Fibroblast of lung (primary cell): ENCODE results near the gene PKHD1.

Source experiments
- EZH2 ChIP-seq: IDR thresholded peaks from 2 replicates; pipeline ENCODE4 v1.5.1; 2012; ENCODE audit warnings: low read length, control low read depth, mild to moderate bottlenecking; ENCODE audit errors: missing control alignments
- TF ChIP-seq, protein P1 (sequence below), 2 donors: IDR thresholded peaks in 1 of 2; conservative IDR thresholded peaks in 1 of 2; 1 replicate in 1 of 2; 2 replicates in 1 of 2; pipeline ENCODE4 v1.5.1; 2011 to 2012; ENCODE audit warnings: low read length in 2 of 2, control low read depth in 1 of 2, inconsistent platforms in 1 of 2, low read depth in 1 of 2, mild to moderate bottlenecking in 1 of 2

DNA sequence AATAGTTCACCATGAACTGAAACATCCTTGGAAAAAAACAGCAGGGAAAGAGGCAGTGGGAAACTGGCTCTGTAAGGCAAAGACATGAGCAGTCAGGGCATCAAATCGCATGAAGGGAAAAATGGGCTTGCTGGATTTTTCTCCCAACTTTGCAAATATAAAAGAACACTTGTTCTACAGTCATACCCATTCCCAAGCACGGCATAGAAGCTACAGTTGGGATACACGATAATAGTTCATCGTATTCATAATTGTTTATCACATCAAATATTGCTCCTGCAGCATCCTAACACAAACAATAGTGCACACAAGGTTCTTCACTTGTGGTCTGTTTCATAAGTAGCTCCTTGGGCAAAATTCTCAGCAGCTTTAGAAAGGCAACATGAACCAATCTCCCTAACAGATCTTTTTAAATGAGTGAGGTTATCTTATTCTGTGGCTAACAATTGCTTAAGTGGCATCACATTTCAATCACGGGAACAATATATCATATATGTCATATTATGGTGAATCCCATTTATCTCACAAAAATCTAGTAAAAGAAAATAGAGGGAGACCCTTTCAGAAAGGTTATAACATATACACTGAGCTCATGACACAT is 243.9 kb downstream of the PKHD1 start:
- TF ChIP-seq, protein P1, sequence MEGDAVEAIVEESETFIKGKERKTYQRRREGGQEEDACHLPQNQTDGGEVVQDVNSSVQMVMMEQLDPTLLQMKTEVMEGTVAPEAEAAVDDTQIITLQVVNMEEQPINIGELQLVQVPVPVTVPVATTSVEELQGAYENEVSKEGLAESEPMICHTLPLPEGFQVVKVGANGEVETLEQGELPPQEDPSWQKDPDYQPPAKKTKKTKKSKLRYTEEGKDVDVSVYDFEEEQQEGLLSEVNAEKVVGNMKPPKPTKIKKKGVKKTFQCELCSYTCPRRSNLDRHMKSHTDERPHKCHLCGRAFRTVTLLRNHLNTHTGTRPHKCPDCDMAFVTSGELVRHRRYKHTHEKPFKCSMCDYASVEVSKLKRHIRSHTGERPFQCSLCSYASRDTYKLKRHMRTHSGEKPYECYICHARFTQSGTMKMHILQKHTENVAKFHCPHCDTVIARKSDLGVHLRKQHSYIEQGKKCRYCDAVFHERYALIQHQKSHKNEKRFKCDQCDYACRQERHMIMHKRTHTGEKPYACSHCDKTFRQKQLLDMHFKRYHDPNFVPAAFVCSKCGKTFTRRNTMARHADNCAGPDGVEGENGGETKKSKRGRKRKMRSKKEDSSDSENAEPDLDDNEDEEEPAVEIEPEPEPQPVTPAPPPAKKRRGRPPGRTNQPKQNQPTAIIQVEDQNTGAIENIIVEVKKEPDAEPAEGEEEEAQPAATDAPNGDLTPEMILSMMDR (conservative IDR thresholded peaks at IDR 0.05 in 1 of 2, IDR thresholded peaks at IDR 0.05 in 1 of 2; ENCODE audit: low read depth in 1 of 2, low read length in 2 of 2) = no peak
- no peak for TF ChIP-seq EZH2
